22Rv1 (cell line): Measurements from ENCODE around the gene ZBTB40.

ENCODE experiments used
- CTCF ChIP-seq: fragments of 450-650 bp; IDR thresholded peaks from 2 replicates; pipeline ENCODE4 v1.5.1; 2017; ENCODE audit warnings: mild to moderate bottlenecking
- ZFX ChIP-seq: fragments of 450-650 bp; IDR thresholded peaks from 2 replicates; pipeline ENCODE4 v1.6.1; 2017; ENCODE audit warnings: antibody characterized with exemption, borderline replicate concordance

GRCh38 chr1:22576617-22577016 lies 125.0 kb downstream of the ZBTB40 start:
- TF ChIP-seq CTCF (no peak), ZFX (no peak)
